Smooth muscle cell of trachea (primary cell): ENCODE data around the gene OR4C6. TPM values are rescaled to one million over a fixed set of nuclear protein-coding genes. Genes with fewer than 3 reads are reported as not detected.

Experiments
- total RNA-seq: library from RNA; depleted of rRNA; stranded (reverse); fragments of >200 nt; gene quantifications from 2 replicates; pipeline ENCODE4 v1.2.1, GENCODE V29; 2014

OR4C6 gene
- total RNA-seq, result not detected in 2 replicates

GRCh38 chr11:55661901-55662300, at the start of gene OR4C6:
TSS of gene OR4C6 (plus strand) at chr11:55662201. CDS start at chr11:55665167, 2,966 bp downstream.

GRCh38 chr11:55634813-55635212, 27.2 kb upstream of the OR4C6 start, which contains the start of gene OR4P4:
TSS of gene OR4P4 (plus strand) at chr11:55635113.

GRCh38 chr11:55648027-55648426, 14.0 kb upstream of the OR4C6 start, which contains the start of gene OR4S2:
TSS of gene OR4S2 (plus strand) at chr11:55648327. CDS start at chr11:55650904, 2,577 bp downstream.

Other genes starting within 250 kb of the OR4C6 start
- not detected in 2 replicates for gene OR4C15, start 107.7 kb upstream of the OR4C6 start, total RNA-seq
- not detected in 2 replicates for gene OR4C16, start 90.1 kb upstream of the OR4C6 start, total RNA-seq
- gene OR4C11, start 54.6 kb upstream of the OR4C6 start, total RNA-seq, result not detected in 2 replicates
- gene OR4P4, start 27.1 kb upstream of the OR4C6 start, total RNA-seq, result not detected in 2 replicates
- gene OR4S2, start 13.9 kb upstream of the OR4C6 start, total RNA-seq, result not detected in 2 replicates
- gene OR5D13, start 111.2 kb downstream of the OR4C6 start, total RNA-seq, result not detected in 2 replicates
- gene OR5D14, start 133.4 kb downstream of the OR4C6 start, total RNA-seq, result not detected in 2 replicates
- gene OR5L1, start 149.2 kb downstream of the OR4C6 start, total RNA-seq, result not detected in 2 replicates
- gene OR5D18, start 157.4 kb downstream of the OR4C6 start, total RNA-seq, result not detected in 2 replicates
- not detected in 2 replicates for gene OR5L2, start 165.0 kb downstream of the OR4C6 start, total RNA-seq
- gene OR5D16, start 176.6 kb downstream of the OR4C6 start, total RNA-seq, result not detected in 2 replicates
- gene TRIM51, start 221.1 kb downstream of the OR4C6 start, total RNA-seq, result not detected in 2 replicates